Central memory CD4-positive, alpha-beta T cell (primary cell): ENCODE measurements around the gene DNAH2.

Experiments
- DNase-seq: peaks from one replicate; pipeline ENCODE4 v3.0.0; 2022
- total RNA-seq, 3 experiments: gene quantifications; one replicate each; lab custom pipeline; 2026; lab: John Stamatoyannopoulos, UW

DNAH2 gene
- total RNA-seq = 0 to 0.19 (median 0.11) reads per million in 3 experiments

GRCh38 chr17:7716901-7717755 lies at the start of gene DNAH2:
Gene DNAH2 (plus strand): TSS chr17:7717744. CDS start chr17:7719735, 1,991 bp downstream.
- DNase-seq = no peak

- DNase-seq = no peak
These were observed 49.1 kb upstream of the DNAH2 start for GRCh38 chr17:7668482-7668881.

GRCh38 chr17:7673239-7673638 lies 44.3 kb upstream of the DNAH2 start:
- no peak for DNase-seq

GRCh38 chr17:7674934-7675333 lies 42.6 kb upstream of the DNAH2 start:
- no peak for DNase-seq

GRCh38 chr17:7676533-7676932 lies 41.0 kb upstream of the DNAH2 start:
- DNase-seq = no peak

GRCh38 chr17:7677388-7678067 lies 40.0 kb upstream of the DNAH2 start:
- DNase-seq = no peak

- peak; percentile 24 for DNase-seq
These were observed 32.6 kb upstream of the DNAH2 start for GRCh38 chr17:7684851-7685532.

GRCh38 chr17:7685533-7686221 lies 31.9 kb upstream of the DNAH2 start:
- peak; percentile 89 for DNase-seq

GRCh38 chr17:7686222-7687071 lies 31.1 kb upstream of the DNAH2 start:
- DNase-seq = peak; percentile 88

GRCh38 chr17:7687072-7687907 lies 30.3 kb upstream of the DNAH2 start, which contains the start of gene TP53:
Gene TP53 (minus strand): TSS chr17:7687490. CDS start chr17:7676594, 10,896 bp downstream.
- DNase-seq = peak; percentile 89

- peak; percentile 95 for DNase-seq
These were observed 29.4 kb upstream of the DNAH2 start, which contains the start of gene WRAP53 for GRCh38 chr17:7687908-7688807. Gene WRAP53 (plus strand): TSS chr17:7688477. CDS start chr17:7688649, 172 bp downstream.

- no peak for DNase-seq
These were observed 28.7 kb upstream of the DNAH2 start for GRCh38 chr17:7688808-7689316.

GRCh38 chr17:7695586-7695985 lies 22.0 kb upstream of the DNAH2 start:
- DNase-seq = no peak

- no peak for DNase-seq
These were observed 19.5 kb upstream of the DNAH2 start for GRCh38 chr17:7697828-7698588.

GRCh38 chr17:7700510-7700909 lies 17.0 kb upstream of the DNAH2 start:
- no peak for DNase-seq

GRCh38 chr17:7701681-7702080 lies 15.9 kb upstream of the DNAH2 start:
- no peak for DNase-seq

GRCh38 chr17:7702776-7703175 lies 14.8 kb upstream of the DNAH2 start:
- DNase-seq = no peak
